GM23338 (cell line): ENCODE data around the gene RPIA.

Source experiments
- CTCF ChIP-seq, 2 experiments: fragments of 200-600 bp in 1 of 2; sonication (generic) in 1 of 2; conservative IDR thresholded peaks; 2 replicates each; pipeline versions ENCODE4 v1.5.1 to v1.6.1; 2016 to 2017; ENCODE audit warnings: antibody characterized with exemption in 2 of 2, low read depth in 2 of 2, mild to moderate bottlenecking in 2 of 2, moderate library complexity in 1 of 2
- EZH2 ChIP-seq: fragments of 200-600 bp; sonication (generic); IDR thresholded peaks from one replicate; pipeline ENCODE4 v1.8.0; 2017; ENCODE audit warnings: antibody characterized with exemption, mild to moderate bottlenecking, low read depth; ENCODE audit not compliant: unreplicated experiment
- POLR2AphosphoS5 ChIP-seq: IDR thresholded peaks from 2 replicates; pipeline ENCODE4 v1.6.1; 2016; ENCODE audit warnings: antibody characterized with exemption, low read depth
- REST ChIP-seq: IDR thresholded peaks from one replicate; pipeline ENCODE4 v1.6.1; 2018; ENCODE audit warnings: antibody characterized with exemption; ENCODE audit not compliant: unreplicated experiment

- TF ChIP-seq CTCF (conservative IDR thresholded peaks at IDR 0.05; ENCODE audit: low read depth in 2 of 2) (no peak), EZH2 (no peak), POLR2AphosphoS5 (no peak), REST (no peak)
Observed at GRCh38 chr2:88687384-88687783, 4.1 kb upstream of the RPIA start.
